DMS 273 (cell line): Measurements from ENCODE around the gene BCAT1.
"Not testable (repeated sequence)": the region's sequence is repeated elsewhere in the genome, so short reads cannot be mapped to it uniquely, and the experiment has no call there.

Source experiments
- DNase-seq: peaks from one replicate; lab custom pipeline; 2025; ENCODE audit not compliant: unreplicated experiment; lab: John Stamatoyannopoulos, UW

BCAT1 gene

DNA sequence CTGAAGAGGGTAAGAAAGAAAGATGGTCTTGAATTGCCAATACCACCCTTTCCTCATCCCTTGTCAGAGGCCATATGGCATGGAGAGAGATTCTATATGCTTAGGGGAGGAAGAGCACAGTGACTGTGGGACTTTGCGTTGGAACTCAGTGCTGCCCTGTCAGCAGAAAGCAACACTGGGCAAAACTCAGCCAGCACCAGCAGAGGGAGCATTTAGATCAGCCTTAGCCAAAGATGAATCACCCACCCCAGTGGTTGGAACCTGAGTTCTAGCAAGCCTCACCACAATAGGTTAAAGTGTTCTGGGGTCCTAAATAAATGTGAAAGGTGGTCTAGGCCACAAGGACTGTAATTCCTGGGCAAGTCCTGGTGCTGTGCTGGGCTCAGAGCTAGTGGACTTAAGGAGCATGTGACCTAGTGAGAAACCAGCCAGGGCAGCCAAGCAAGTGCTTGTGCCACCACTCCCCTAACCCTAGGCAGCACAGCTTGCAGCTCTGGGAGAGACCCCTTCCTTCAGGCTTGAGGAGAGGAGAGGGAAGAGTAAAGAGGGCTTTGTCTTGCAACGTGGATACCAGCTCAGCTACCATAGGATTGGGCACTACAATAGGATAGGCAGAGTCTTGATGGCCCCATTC is 11.4 kb upstream of the BCAT1 start:
- DNase-seq = peak; percentile 43

DNA sequence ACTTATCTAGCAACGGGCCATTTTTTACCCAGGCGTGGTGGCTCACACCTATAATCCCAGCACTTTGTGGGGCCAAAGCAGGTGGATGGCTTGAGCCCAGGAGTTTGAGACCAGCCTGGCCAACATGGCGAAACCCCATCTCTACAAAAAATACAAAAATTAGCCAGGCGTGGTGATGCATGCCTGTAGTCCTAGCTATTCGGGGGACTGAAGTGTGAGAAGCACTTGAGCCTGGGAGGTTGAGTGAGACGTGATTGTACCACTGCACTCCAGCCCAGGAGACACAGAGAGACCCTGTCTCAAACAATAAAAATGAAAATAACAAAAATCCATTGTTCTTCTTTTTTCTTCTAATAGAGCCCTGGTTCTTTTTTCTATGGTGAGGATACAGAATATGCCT is 7.5 kb upstream of the BCAT1 start:
- not testable (repeated sequence) for DNase-seq

DNA sequence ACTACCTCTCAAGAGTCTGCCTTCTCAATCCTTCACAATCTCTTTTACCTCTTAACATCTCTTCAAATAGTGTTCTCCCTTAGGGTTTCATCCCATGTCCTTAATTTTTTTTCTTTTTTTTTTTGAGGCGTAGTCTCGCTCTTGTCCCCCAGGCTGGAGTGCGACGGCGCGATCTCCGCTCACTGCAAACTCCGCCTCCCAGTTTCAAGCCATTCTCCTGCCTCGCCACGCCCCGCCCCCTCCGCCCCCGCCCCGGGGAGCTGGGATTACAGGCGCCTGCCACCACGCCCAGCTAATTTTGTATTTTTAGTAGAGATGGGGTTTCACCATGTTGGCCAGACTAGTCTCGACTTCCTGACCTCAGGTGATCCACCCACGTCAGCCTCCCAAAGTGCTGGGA is 7.0 kb upstream of the BCAT1 start:
- no peak for DNase-seq

DNA sequence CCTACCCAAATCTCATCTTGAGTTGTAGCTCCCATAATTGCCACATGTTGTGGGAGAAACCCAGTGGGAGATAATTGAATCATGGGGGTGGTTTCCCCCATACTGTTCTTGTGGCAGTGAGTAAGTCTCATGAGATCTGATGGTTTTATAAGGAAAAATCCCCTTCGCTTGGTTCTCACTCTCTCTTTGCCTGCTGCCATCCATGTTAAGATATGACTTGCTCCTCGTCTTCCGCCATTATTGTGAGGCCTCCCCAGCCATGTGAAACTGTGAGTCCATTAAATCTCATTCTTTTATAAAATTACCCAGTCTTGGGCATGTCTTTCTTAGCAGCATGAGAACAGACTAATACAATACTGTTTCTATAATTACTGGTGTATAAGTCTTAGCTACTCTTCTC is 6.5 kb upstream of the BCAT1 start:
- no peak for DNase-seq

DNA sequence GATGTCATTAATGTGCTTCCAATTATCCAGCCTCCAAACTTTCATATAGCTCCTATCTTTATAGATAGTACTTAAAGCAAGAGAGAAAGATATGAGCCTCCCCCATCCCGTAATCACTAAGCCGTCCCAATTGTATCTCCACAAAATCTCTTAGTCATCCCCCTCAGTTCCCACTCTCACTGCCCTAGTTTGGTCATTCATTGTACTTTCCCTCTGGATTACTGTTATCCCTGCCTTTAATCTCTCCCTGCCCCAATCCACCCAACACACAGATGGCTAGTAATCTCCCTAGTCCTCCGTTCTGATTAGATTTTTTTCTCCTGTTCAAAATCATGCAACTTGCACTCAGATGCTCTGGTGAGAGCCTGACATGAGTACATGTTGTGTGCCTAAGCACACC is 5.4 kb upstream of the BCAT1 start:
- DNase-seq = no peak

DNA sequence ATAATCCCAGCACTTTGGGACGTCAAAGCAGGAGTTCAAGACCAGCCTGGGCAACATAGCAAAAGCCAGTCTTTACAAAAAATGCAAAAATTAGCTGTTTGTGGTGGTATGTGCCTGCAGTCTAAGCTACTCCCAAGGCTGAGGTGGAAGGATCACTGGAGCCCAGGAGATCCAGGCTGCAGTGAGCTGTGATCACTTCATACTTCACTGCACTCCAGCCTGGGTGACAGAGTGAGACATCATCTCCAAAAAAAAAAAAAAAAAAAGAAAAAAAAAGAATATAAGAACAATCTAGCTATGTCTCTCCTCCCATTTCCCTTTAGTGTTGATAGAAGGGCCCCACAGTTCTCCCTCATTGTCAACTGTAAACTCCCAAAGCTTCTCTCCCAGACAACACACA is 3.5 kb upstream of the BCAT1 start:
- DNase-seq = no peak

DNA sequence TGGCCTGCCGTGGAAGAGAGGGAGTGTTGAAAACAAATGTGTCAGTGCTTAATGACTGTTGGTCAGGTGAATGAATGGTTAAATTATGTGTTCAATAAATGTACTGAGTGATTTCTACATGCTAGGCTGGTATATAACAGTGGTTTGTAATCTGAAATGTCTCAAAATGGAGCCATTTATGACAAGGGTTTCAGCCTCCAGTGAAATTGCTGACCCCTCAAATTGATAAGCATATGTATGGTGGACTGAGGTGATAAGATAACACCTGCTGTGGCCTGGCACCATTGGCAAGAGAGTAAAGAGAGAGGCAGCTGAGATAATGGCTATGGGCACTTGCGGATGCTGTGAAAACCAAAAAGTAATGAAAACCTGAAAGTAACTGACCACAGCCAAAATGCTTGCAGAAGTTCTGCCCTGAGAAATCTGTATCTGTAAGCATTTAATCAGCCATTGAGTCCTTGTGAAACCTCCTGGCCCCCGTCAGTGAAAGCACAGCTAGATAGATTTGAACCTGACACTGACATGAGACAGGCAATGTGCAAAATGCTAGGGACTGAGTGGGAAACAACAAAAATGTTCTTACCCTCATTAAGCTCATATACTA is 1.4 kb upstream of the BCAT1 start:
- no peak for DNase-seq

DNA sequence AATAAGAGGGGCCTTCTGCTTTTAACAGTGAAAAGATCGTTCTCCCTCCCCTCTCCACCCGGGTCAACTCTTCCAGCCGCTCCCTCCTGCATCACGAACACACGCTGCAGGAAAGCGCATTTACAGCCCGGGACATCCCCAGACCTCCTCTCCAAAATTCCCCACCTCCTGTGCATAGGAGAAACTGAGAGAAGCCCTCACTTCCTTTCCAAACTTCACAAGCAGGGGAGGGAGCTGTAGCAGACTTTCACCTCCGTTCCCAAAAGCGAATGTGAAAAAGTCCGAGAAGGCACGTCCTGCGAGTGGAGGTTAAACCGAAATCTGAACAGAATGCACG is 513 bp downstream of the BCAT1 start:
- DNase-seq = peak; percentile 58

DNA sequence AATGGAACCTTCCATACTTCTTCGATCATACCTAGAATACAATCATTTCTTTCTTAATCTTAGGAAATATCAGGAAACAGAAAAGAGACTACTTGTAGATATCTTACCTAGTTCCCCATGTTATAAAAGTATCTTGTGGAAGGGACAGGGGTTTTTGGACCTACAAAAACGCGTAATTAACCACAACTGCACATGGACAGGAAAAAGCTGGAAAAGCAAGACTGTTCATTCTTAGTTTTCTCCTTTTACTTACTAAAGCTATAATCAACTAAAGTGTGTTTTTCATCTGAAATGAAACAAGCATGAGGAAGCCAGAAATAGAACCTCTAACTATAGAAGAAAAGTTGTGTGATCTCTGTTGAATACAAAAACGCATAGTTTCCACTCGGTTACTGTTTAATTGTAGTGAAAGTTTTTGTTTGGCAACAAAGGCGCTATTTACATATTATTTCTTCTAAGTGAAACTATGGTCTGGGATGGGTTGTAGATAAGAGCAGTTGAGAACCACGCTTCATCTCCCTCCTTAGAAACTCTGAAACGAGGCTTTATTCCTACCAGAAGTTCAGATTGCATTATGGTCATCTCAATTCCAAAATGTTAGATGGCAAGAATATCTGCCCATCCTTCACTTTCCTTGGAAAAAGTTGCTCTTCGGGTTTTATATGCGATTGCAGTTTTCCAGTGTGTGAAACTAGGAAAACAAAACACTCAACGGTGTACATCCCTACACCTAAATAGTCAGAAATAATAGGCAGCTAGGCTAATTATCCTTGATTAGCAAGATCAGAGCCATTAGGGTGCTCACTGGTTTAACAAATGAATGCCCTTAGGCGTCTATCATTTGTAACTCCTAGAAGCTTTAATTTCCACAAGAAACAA is 1.1 kb downstream of the BCAT1 start:
- DNase-seq = peak; percentile 26

DNA sequence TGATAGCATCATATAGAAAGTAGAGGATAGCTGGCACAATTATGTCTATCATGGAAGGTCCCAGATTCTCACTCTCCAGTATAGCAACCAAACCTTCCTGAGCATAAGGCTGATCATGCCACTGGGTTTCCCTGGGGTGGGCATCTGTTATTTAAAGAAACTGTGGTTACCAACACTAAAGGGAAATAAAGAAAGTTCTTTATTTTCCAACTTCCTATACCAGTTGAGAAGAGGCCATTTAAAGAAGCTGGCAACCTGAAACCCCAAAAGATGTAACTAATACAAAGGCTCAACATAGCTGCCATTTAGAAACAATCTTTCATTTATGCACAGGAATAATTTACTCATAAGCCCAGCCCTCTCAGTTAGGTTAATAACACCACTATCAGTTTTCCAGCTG is 3.1 kb downstream of the BCAT1 start:
- DNase-seq = peak; percentile 44

DNA sequence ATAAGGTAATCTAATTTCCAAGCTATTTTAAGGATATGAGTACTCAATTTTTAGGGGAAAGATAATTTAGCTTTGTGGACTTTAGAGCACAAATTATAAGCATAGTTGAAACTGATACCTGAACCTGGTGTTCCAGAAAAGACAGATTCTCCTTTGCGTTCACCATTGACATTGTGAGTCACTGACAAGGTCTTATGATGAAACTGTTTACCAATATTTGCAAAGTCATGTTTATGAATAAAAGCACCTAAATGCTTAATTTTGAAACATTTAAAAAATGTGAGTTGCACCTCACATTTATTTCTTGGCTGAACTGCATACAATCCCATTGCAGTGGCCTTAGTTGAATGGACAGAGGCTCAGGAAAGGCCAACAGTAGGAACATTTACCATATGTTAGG is 3.9 kb downstream of the BCAT1 start:
- DNase-seq = peak; percentile 22

DNA sequence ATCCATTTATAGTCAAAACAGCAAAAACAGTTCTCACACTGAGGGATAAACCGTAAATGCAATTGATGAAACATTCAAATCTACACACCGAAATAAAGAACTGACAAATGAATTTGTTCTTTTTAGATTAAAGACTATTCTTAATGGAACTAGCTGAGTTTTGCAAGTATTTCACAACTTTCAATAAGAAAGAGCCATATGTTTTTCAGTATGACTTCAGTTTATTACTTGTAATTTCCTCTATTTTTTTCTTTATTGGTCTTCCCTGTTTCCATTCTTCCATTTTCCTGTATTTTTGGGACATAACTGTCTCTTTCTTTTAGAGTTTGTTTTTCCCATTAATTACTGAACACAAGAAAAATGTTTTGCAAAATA is 4.3 kb downstream of the BCAT1 start:
- DNase-seq = no peak

DNA sequence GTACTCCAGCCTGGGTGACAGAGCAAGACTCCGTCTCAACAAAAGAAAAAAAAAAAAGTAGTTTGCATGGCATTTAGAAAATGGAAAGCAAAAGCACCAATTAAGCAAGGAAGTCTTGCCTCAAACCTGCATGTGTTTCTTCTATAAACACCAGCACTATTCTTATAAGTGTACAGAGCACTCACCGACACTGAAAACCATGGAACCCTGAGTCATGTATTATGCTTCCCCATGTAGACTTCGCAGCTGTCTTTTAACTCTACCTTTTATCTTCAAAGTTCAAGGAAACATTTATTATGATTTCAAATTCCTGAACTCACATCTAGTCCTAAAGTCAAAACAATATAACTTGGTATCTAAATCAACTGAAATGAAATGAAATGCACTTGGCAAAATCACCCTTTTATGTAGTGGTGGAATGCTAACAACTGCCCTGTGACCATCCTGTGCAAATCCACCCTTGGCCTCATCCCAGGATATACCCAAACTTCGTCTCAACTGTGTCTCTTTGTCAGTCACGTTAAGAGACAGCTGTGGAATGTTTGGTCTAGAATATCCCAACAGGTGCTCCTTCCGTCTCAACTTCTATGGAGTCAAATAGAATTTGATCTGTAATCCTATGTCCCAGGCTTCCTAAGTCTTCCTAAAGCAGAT is 4.8 kb downstream of the BCAT1 start:
- DNase-seq = peak; percentile 50

DNA sequence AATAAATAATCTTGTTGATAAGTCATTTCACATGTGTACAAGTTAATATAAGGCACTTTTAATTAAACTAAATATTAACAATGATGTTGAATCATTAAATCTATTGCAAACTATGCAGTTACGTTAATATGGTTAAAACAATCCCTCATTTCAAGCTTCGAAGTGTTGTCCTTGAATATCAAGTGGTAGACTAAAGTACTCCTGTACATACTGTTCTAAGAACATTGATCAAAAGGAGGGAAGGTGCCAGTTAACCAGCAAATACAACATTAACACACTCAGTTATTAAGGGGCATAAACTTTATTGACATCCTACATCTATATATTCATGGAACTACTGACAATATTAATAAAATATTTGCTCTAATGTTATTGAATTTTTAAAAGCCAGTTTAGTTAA is 8.7 kb downstream of the BCAT1 start:
- no peak for DNase-seq

DNA sequence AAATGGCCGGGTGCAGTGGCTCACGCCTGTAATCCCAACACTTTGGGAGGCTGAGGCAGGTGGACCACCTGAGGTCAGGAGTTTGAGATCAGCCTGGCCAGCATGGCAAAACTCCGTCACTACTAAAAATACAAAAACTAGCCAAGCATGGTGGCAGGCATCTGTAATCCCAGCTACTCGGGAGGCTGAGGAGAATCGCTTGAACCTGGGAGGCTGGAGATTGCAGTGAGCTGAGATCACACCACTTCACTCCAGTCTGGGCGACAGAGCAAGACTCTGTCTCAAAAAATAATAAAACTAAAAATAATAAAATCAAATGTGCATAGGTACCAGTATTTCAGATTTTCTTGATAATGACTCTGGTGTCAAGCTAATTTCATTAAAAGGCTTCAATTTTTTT is 9.3 kb downstream of the BCAT1 start:
- not testable (repeated sequence) for DNase-seq

DNA sequence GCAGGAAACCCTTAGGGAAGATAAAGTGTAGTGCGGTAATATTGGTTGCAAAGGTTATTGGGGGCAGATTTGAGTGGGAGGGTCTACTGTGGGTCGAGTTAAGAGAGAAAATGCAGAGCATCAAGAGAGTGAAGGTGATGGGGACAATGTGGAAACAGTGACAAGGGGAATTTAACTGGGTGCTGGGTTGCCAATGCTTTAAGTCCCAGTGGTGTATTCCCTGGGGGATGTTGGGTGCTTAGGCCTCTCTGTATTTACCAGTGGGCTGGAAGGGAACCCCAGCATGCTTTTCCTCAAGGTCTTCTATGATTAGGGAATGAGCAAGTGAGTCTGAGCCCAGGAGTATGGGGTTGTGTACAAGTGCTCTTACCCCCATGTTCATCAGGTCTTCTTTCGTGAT is 10.6 kb downstream of the BCAT1 start:
- no peak for DNase-seq

DNA sequence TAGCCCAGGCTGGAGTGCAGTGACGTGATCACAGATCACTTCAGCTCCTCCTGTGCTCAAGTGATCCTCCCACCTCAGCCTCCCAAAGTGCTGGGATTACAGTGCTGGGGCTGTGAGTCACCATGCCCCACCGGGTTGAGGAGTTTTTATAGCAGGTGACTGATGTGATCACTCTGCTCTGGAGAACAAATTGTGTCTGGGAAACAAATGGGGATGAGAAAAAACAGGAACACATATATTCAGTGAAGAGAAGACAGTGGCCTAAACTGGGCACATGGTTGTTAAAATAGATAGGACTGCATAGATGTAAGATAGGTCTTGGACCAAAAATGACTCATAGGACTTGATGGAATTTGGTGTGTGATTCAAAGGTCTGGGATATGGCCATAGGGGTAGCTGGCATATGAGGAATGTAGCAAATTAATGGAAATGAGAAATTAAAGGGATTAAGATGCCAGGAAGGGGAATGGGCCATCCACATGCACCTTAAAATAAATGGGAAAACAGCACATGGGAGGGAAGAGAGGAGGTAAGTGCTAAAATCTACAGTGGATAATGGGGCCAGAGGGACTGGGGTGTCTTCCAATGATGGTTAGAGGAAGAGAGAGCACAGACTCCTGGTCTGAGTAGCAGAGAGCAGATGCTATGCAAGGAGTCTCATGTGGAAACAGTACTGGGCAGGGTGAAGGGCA is 11.2 kb downstream of the BCAT1 start:
- no peak for DNase-seq

DNA sequence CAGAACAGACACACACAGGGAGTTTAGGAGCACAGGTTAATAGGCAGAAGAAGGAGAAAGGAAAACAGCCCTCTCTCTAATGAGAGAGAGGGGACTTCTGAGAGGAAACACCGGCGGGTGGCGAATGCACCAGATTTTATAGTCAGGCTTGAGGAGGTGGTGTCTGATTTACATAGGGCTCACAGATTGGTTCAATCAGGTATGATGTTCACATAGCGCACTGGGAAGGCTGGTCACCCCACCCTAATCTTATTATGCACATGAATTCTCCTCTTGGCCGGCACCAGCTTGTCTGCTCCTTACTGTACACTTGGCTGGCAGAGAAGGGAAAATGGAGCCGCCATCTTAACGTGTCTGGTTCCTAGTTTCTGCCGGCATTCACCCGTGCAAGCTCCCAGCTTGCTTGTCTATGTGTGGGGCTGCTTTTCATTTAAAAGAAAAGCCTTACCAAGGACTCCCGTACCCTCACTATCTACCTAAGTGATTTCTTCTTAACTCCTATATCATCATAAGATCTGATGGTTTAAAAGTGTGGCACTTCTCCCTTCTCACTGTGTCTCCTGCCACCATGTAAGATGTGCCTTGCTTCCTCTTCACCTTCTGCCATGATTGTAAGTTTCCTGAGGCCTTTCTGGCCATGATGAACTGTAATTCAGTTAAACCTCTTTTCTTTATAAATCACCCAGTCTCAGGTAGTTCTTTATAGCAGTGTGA is 15.1 kb downstream of the BCAT1 start:
- DNase-seq = no peak

DNA sequence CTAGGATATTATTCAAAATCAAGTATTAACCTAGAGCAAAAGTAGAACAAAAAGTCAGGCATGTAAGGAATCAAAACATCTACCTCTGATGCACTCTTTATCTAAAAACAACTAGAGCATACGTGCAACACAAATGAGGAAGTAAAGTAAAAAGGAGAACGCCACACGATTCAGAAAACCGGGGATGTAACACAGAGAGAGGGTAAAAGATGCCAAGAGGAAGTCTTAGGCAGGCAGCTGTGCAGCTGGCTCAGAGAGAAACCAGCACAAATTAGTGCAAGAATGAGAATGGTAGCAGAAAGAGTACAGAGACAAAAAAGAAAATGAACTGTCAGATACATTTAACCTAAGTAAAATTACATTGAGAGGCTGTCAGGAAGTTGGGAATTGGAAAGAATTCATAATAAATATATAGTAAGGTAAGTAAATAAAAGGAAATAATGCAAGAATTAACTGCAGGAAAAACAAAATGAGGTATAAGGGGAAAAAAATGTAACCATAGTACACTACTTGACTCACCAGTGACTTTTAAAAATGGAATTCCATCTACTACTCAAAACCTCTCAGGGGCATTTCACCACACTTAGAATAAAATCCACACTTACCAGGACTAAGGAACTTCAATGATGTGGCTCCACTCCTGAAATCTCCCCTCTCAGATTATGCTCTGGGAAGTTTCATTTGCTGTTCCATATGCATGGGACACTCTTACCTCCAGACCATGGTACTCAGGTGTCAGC is 17.1 kb downstream of the BCAT1 start:
- no peak for DNase-seq

DNA sequence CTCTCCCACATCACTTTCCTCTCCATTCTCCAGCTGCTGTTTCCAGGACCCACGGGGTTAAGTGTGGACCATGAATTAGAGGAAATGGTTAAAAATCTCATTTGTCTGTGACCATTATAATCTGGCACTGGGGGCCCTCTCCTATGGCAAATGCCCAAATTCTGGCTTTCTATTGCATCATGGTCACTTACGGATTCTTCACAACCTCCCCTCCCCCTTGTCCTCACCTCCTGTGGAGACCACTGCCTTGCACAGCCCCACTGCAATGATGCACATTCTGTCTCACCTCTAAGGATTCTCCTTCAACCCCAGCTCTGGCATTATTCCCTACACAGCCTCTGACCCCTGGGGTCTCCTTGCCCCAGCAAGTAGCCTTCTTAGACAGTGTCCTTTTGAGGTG is 18.9 kb downstream of the BCAT1 start:
- DNase-seq = no peak
